ENCODE data around the gene ATP11C.
A peak's percentile ranks its signal among the peaks of the same experiment; 100 is the strongest.

ATP11C gene

GRCh38 chrX:139759637-139760036 is 173.2 kb downstream of the ATP11C start:
- ChIA-PET CTCF (interaction anchor here (0.9 to 1.7 kb wide), 5 partner anchors 21 to 984 kb away, joined by 3 to 5 read pairs (median 3); no protein-coding TSS in a partner anchor), POLR2A (no interaction called here)
- no peak for DNase-seq (ENCODE audit: extremely low spot score)
- peak; percentile 20 for TF ChIP-seq CTCF (IDR thresholded peaks at IDR 0.05; ENCODE audit: control extremely low read depth, extremely low read depth, low read depth, missing control alignments)

- CTCF ChIA-PET, result interaction anchor here (0.9 to 1.7 kb wide), 3 partner anchors 30 to 983 kb away, joined by 3 to 5 read pairs (median 3); no protein-coding TSS in a partner anchor
- no peak for TF ChIP-seq CTCF (IDR thresholded peaks at IDR 0.05; ENCODE audit: control extremely low read depth, extremely low read depth, low read depth, missing control alignments)
- no peak for DNase-seq (ENCODE audit: extremely low spot score)
- POLR2A ChIA-PET, result interaction anchor here (0.5 kb wide), 1 partner anchor 174 kb away, joined by 6 read pairs; the partner anchor contains the start of gene ATP11C
Observed at GRCh38 chrX:139758809-139759208, 174.0 kb downstream of the ATP11C start.

- no peak for DNase-seq (ENCODE audit: extremely low spot score)
- CTCF ChIA-PET, result no interaction called here
- no peak for TF ChIP-seq CTCF (IDR thresholded peaks at IDR 0.05; ENCODE audit: control extremely low read depth, extremely low read depth, low read depth, missing control alignments)
- POLR2A ChIA-PET, result interaction anchor here (0.5 kb wide), 1 partner anchor 175 kb away, joined by 6 read pairs; the partner anchor contains the start of gene ATP11C
Observed at GRCh38 chrX:139758250-139758649, 174.6 kb downstream of the ATP11C start.

GRCh38 chrX:139751053-139751452 is 181.8 kb downstream of the ATP11C start:
- CTCF ChIA-PET, result interaction anchor here (2.2 kb wide), 1 partner anchor 16 kb away, joined by 7 read pairs; no protein-coding TSS in a partner anchor
- POLR2A ChIA-PET, result no interaction called here
- TF ChIP-seq CTCF (IDR thresholded peaks at IDR 0.05; ENCODE audit: control extremely low read depth, extremely low read depth, low read depth, missing control alignments), result no peak

GRCh38 chrX:139750390-139750789 is 182.5 kb downstream of the ATP11C start:
- DNase-seq (ENCODE audit: extremely low spot score), result no peak
- TF ChIP-seq CTCF (IDR thresholded peaks at IDR 0.05; ENCODE audit: control extremely low read depth, extremely low read depth, low read depth, missing control alignments), result no peak
- POLR2A ChIA-PET, result no interaction called here
- CTCF ChIA-PET, result interaction anchor here (2.2 kb wide), 1 partner anchor 16 kb away, joined by 7 read pairs; no protein-coding TSS in a partner anchor

More at GRCh38 chrX:139751053-139751452, 181.8 kb downstream of the ATP11C start:
- DNase-seq (ENCODE audit: extremely low spot score), result no peak

GRCh38 chrX:139739138-139739537 is 193.7 kb downstream of the ATP11C start:
- DNase-seq (ENCODE audit: extremely low spot score), result no peak
- TF ChIP-seq CTCF (IDR thresholded peaks at IDR 0.05; ENCODE audit: control extremely low read depth, extremely low read depth, low read depth, missing control alignments), result no peak
- POLR2A ChIA-PET, result no interaction called here
- CTCF ChIA-PET, result interaction anchor here (1.0 to 1.1 kb wide), 2 partner anchors 9 to 21 kb away, joined by 3 read pairs; no protein-coding TSS in a partner anchor

Measured in GM10248 (cell line).